ENCODE data around the gene OR11L1. TPM values are rescaled to one million over a fixed set of nuclear protein-coding genes. Genes with fewer than 3 reads are reported as not detected.

OR11L1 gene
- total RNA-seq, 6 experiments from 2014 or later = not detected

DNA sequence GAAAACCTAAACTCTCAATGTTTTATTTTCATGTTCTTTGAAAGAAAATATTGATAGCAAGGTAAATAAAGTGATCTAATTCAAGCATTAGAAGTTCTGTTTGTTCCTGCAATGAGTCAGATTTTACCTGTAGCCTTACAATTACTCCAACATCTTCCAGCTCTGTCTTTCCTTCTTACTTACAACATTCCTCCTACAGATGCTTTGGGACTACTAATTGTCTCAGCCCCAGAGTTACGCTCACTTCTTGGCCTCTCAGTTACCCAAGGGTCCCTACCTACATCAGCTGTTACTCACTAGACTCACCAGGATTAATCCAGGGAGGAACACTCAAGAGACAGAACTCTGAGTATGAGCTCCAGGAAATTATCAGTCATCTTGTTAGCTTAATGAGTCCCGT lies 44.2 kb downstream of the OR11L1 start:
- TF ChIP-seq CTCF (IDR thresholded peaks at IDR 0.05) (no peak), POLR2A (IDR thresholded peaks at IDR 0.05) (no peak)
- Histone ChIP-seq H3K9me3 (no peaks in the 10 kb centered on the region), H3K36me3 (no peaks in the 10 kb centered on the region), H3K4me3 (no peak overlapping the region), H3K4me1 (no peaks in the 10 kb centered on the region), H3K27me3 (no peaks in the 10 kb centered on the region), H3K27ac (no peak overlapping the region)
- ATAC-seq = no peak
- WGBS (ENCODE audit: insufficient coverage, low coverage, low lambda C conversion rate, missing lambda C conversion rate) = 3% methylated on average over 2 of the region's 2 CpGs
- intact Hi-C loops (cut with DNase I) = no loop called here
- no peak for DNase-seq

Other genes with a start within 250 kb of the OR11L1 start
- not detected for gene OR2G3, start 236.3 kb downstream of the OR11L1 start, total RNA-seq
- not detected for gene OR13G1, start 162.2 kb downstream of the OR11L1 start, total RNA-seq
- gene OR6F1, start 125.2 kb downstream of the OR11L1 start, total RNA-seq = not detected
- gene OR14K1, start 103.3 kb downstream of the OR11L1 start, total RNA-seq = not detected
- not detected for gene OR14A2, start 93.8 kb downstream of the OR11L1 start, total RNA-seq
- not detected for gene OR1C1, start 81.3 kb downstream of the OR11L1 start, total RNA-seq
- not detected for gene OR14A16, start 17.8 kb downstream of the OR11L1 start, total RNA-seq
- 1 to 10 TPM in 3 of 6 experiments, under 1 TPM in 2, not detected in 1; 0.29 to 5.5 (median 2.1) TPM for gene TRIM58, start 15.3 kb upstream of the OR11L1 start, total RNA-seq
- gene OR2W3, start 53.7 kb upstream of the OR11L1 start, total RNA-seq = 1 to 10 TPM in 1 of 6 experiments, under 1 TPM in 2, not detected in 3; 0.24 to 1.2 (median 0.43) TPM
- gene OR2T8, start 78.4 kb upstream of the OR11L1 start, total RNA-seq = not detected
- gene OR2AJ1, start 83.0 kb upstream of the OR11L1 start, total RNA-seq = not detected
- gene OR2L8, start 107.0 kb upstream of the OR11L1 start, total RNA-seq = not detected
- not detected for gene OR2AK2, start 123.3 kb upstream of the OR11L1 start, total RNA-seq
- gene OR2L5, start 171.8 kb upstream of the OR11L1 start, total RNA-seq = not detected
- gene OR2L2, start 188.2 kb upstream of the OR11L1 start, total RNA-seq = under 1 TPM in 1 of 6 experiments, not detected in 5; 0.17 TPM
- gene OR2L3, start 204.9 kb upstream of the OR11L1 start, total RNA-seq = not detected